Measurements from ENCODE around the gene MXI1. TPM values are rescaled to one million over a fixed set of nuclear protein-coding genes. Genes with fewer than 3 reads are reported as not detected.

The MXI1 gene
- total and polyA plus RNA-seq, 2 of the 4 experiments (the other 2 are of a cell fraction) = 7.2 to 11.8 TPM

GRCh38 chr10:110158051-110159005, 49.1 kb upstream of the MXI1 start:
- no peaks in the 10 kb centered on the region; the same call in 1 of the 2 replicates for H3K9me3 ChIP-seq (ENCODE audit: control insufficient read depth, insufficient read depth, low read length)
- no peaks in the 10 kb centered on the region for H3K79me1 ChIP-seq (ENCODE audit: low read depth in 1 of 2, low read length in 2 of 2)
- H4K8ac ChIP-seq (ENCODE audit: low read depth in 2 of 2, low read length in 2 of 2) = no peak overlapping the region
- H2BK20ac ChIP-seq (ENCODE audit: low read depth, low read length) = no peak overlapping the region
- H2AFZ ChIP-seq (replicated peaks; ENCODE audit: low read length, poor library complexity) = no peak overlapping the region
- no peak overlapping the region for H3K14ac ChIP-seq (replicated peaks; ENCODE audit: low read depth, low read length)
- H3K4me1 ChIP-seq (ENCODE audit: control insufficient read depth, insufficient read depth, low read length) = no peaks in the 10 kb centered on the region
- no peak overlapping the region for H3K27ac ChIP-seq (ENCODE audit: insufficient read depth, low read length)
- TF ChIP-seq RFX5 (IDR thresholded peaks at IDR 0.05; ENCODE audit: low read depth, low read length) = no peak
- no peak for TF ChIP-seq SMC3 (IDR thresholded peaks at IDR 0.05; ENCODE audit: low read depth, low read length)
- no peak for TF ChIP-seq POLR2A (IDR thresholded peaks at IDR 0.05; ENCODE audit: low read depth, low read length)
- TF ChIP-seq MXI1 (IDR thresholded peaks at IDR 0.05; ENCODE audit: borderline replicate concordance, low read depth, low read length) = no peak
- TF ChIP-seq CTCF (conservative IDR thresholded peaks at IDR 0.05; ENCODE audit: low read depth, low read length) = no peak
- TF ChIP-seq NFE2L2 (IDR thresholded peaks at IDR 0.05; ENCODE audit: low read depth, low read length) = no peak
- no peak for TF ChIP-seq MAZ (IDR thresholded peaks at IDR 0.05; ENCODE audit: borderline replicate concordance, low read depth, low read length)
- no peak for TF ChIP-seq MAFK (IDR thresholded peaks at IDR 0.05; ENCODE audit: low read depth, low read length)
- no peak for TF ChIP-seq CEBPB (IDR thresholded peaks at IDR 0.05; ENCODE audit: low read depth, low read length)
- no peak for TF ChIP-seq USF2 (IDR thresholded peaks at IDR 0.05; ENCODE audit: low read depth, low read length)
- no peak overlapping the region for H3K4me2 ChIP-seq (ENCODE audit: low read depth, low read length)
- DNase-seq = no peak
- POLR2A ChIA-PET (ENCODE audit: unreplicated experiment) = no interaction called here
- H4K20me1 ChIP-seq (ENCODE audit: insufficient read depth, low read length) = no peaks in the 10 kb centered on the region
- no TSS peak for BruUV-seq (replicated peaks)
- no peak for ATAC-seq (ENCODE audit: low read depth)
- no peak overlapping the region for H4K5ac ChIP-seq (ENCODE audit: low read depth, low read length)
- no peak overlapping the region for H3K9ac ChIP-seq (ENCODE audit: low read depth, low read length)
- no peaks in the 10 kb centered on the region for H3K9me1 ChIP-seq (ENCODE audit: insufficient read depth, low read length)
- intact Hi-C loops (cut with micrococcal nuclease) = no loop called here
- H2BK15ac ChIP-seq (ENCODE audit: low read depth, low read length) = no peak overlapping the region
- H3K27me3 ChIP-seq (ENCODE audit: control insufficient read depth, insufficient read depth, low read length) = peaks cover 39% of the 10 kb centered on the region
- no peak overlapping the region for H2BK5ac ChIP-seq (ENCODE audit: low read depth, low read length, poor library complexity, severe bottlenecking)
- no peak overlapping the region for H4K91ac ChIP-seq (ENCODE audit: insufficient read depth, low read depth, low read length)
- H3K36me3 ChIP-seq (ENCODE audit: control insufficient read depth, insufficient read depth, low read length) = no peaks in the 10 kb centered on the region
- H2AK9ac ChIP-seq (replicated peaks; ENCODE audit: low read depth, low read length, poor library complexity) = no peak overlapping the region
- CTCF ChIA-PET = interaction anchor here (2.4 kb wide), 1 partner anchor 121 kb away, joined by 6 read pairs; no protein-coding TSS in a partner anchor
- in situ Hi-C loops (cut with MboI; ENCODE audit: low sequenced_read_pairs) = no loop called here
- no peak overlapping the region for H3K56ac ChIP-seq (ENCODE audit: extremely low read depth, insufficient read depth, low read length)
- dilution Hi-C loops (cut with HindIII; ENCODE audit: low sequenced_read_pairs, unreplicated experiment) = no loop called here
- no peak overlapping the region for H2AK5ac ChIP-seq (ENCODE audit: low read depth, low read length)
- no peak overlapping the region for H3K4me3 ChIP-seq (ENCODE audit: insufficient read depth, low read depth, low read length)
- H3K4ac ChIP-seq (ENCODE audit: low read depth, low read length) = no peak overlapping the region
- H3K23ac ChIP-seq (ENCODE audit: low read depth, low read length) = no peak overlapping the region
- H3K18ac ChIP-seq (ENCODE audit: low read depth, low read length) = no peak overlapping the region
- no CpG with 5 or more reads among the region's 11 CpGs for WGBS, 2 experiments (ENCODE audit: extremely low coverage in 2 of 2, insufficient read length in 1 of 2)
- no peak overlapping the region for H2BK120ac ChIP-seq (ENCODE audit: low read depth, low read length)
